Loucy (cell line): ENCODE measurements around the gene ATG2A.

Experiments used
- H2AFZ ChIP-seq: fragments of 200-600 bp; sonication (generic); 2 replicates; pipeline ENCODE4 v1.6.0; 2016; ENCODE audit warnings: antibody characterized with exemption, mild to moderate bottlenecking, low read length, moderate library complexity
- H3F3A ChIP-seq: fragments of 200-600 bp; 2 replicates; pipeline ENCODE4 v1.6.0; 2016; ENCODE audit warnings: antibody characterized with exemption, low read depth, mild to moderate bottlenecking
- H3K27me3 ChIP-seq: fragments of 200-600 bp; sonication (generic); 2 replicates; pipeline ENCODE4 v1.6.1; 2014; ENCODE audit warnings: low read length, mild to moderate bottlenecking; ENCODE audit not compliant: insufficient read depth, poor library complexity, severe bottlenecking
- H3K36me3 ChIP-seq: fragments of 200-600 bp; sonication (generic); 2 replicates; pipeline ENCODE4 v1.6.1; 2016; ENCODE audit warnings: low read length; ENCODE audit not compliant: insufficient read depth
- H3K4me1 ChIP-seq: fragments of 200-600 bp; sonication (generic); 2 replicates; pipeline ENCODE4 v1.5.1; 2014; ENCODE audit warnings: low read length, mild to moderate bottlenecking; ENCODE audit not compliant: insufficient read depth, poor library complexity, severe bottlenecking
- H3K4me2 ChIP-seq: fragments of 200-600 bp; sonication (generic); 2 replicates; pipeline ENCODE4 v1.6.0; 2014; ENCODE audit warnings: antibody characterized with exemption, low read length, low read depth, mild to moderate bottlenecking; ENCODE audit not compliant: poor library complexity, severe bottlenecking
- H3K4me3 ChIP-seq: fragments of 200-600 bp; sonication (generic); 2 replicates; pipeline ENCODE4 v1.5.1; 2014; ENCODE audit warnings: low read length, mild to moderate bottlenecking, mixed read lengths; ENCODE audit not compliant: poor library complexity, severe bottlenecking
- H3K79me2 ChIP-seq: fragments of 200-600 bp; sonication (generic); 2 replicates; pipeline ENCODE4 v1.6.1; 2014; ENCODE audit warnings: low read length; ENCODE audit not compliant: insufficient read depth
- H3K9ac ChIP-seq: fragments of 200-600 bp; sonication (generic); 2 replicates; pipeline ENCODE4 v1.6.0; 2014; ENCODE audit warnings: mild to moderate bottlenecking, low read depth, low read length, moderate library complexity; ENCODE audit not compliant: poor library complexity, severe bottlenecking
- H3K9me2 ChIP-seq: fragments of 200-600 bp; sonication (generic); replicated peaks from 2 replicates; pipeline ENCODE4 v1.6.1; 2016; ENCODE audit warnings: low read depth, low read length, mixed read lengths
- H3K9me3 ChIP-seq: fragments of 200-600 bp; sonication (generic); 2 replicates; pipeline ENCODE4 v1.6.1; 2014; ENCODE audit warnings: mild to moderate bottlenecking, antibody characterized with exemption, low read length, low read depth; ENCODE audit not compliant: insufficient read depth
- H4K20me1 ChIP-seq: fragments of 200-600 bp; sonication (generic); 2 replicates; pipeline ENCODE4 v1.6.0; 2014; ENCODE audit warnings: antibody characterized with exemption, low read length, mild to moderate bottlenecking; ENCODE audit not compliant: insufficient read depth, poor library complexity, severe bottlenecking
- CTCF ChIP-seq: fragments of 200-600 bp; sonication (generic); conservative IDR thresholded peaks from 2 replicates; pipeline ENCODE4 v1.5.1; 2014; ENCODE audit warnings: mild to moderate bottlenecking, antibody characterized with exemption, low read length
- EZH2phosphoT487 ChIP-seq: fragments of 200-600 bp; IDR thresholded peaks from 2 replicates; pipeline ENCODE4 v1.6.1; 2018; ENCODE audit warnings: antibody characterized with exemption, mild to moderate bottlenecking, moderate library complexity, borderline replicate concordance

The ATG2A gene

GRCh38 chr11:64934682-64935358, 17.8 kb upstream of the ATG2A start:
- Histone ChIP-seq H3K79me2 (no peaks in the 10 kb centered on the region), H3K4me3 (no peak overlapping the region), H3K9ac (no peak overlapping the region), H3K4me2 (no peak overlapping the region), H3K4me1 (no peaks in the 10 kb centered on the region), H4K20me1 (no peaks in the 10 kb centered on the region), H3K36me3 (no peaks in the 10 kb centered on the region), H3K9me3 (no peaks in the 10 kb centered on the region), H3K9me2 (no peaks in the 10 kb centered on the region), H3F3A (no peaks in the 10 kb centered on the region), H2AFZ (no peak overlapping the region), H3K27me3 (no peaks in the 10 kb centered on the region)
- TF ChIP-seq EZH2phosphoT487 (no peak), CTCF (no peak)

- no peak overlapping the region for H3K4me2 ChIP-seq
These were observed 17.1 kb upstream of the ATG2A start for GRCh38 chr11:64933935-64934681.

GRCh38 chr11:64933213-64933934, 16.4 kb upstream of the ATG2A start:
- no peaks in the 10 kb centered on the region for H4K20me1 ChIP-seq
- H3K9me2 ChIP-seq, result no peaks in the 10 kb centered on the region
- no peak for TF ChIP-seq CTCF
- no peak for TF ChIP-seq EZH2phosphoT487
- H3K79me2 ChIP-seq, result no peaks in the 10 kb centered on the region
- H3K9me3 ChIP-seq, result no peaks in the 10 kb centered on the region
- no peaks in the 10 kb centered on the region for H3K36me3 ChIP-seq
- no peak overlapping the region for H3K9ac ChIP-seq
- H3K27me3 ChIP-seq, result no peaks in the 10 kb centered on the region
- no peak overlapping the region for H2AFZ ChIP-seq
- H3F3A ChIP-seq, result no peaks in the 10 kb centered on the region
- H3K4me1 ChIP-seq, result no peaks in the 10 kb centered on the region
- no peak overlapping the region for H3K4me2 ChIP-seq
- no peak overlapping the region for H3K4me3 ChIP-seq

More at GRCh38 chr11:64933935-64934681, 17.1 kb upstream of the ATG2A start:
- Histone ChIP-seq H3K9me2 (no peaks in the 10 kb centered on the region), H3K4me3 (no peak overlapping the region), H3K4me1 (no peaks in the 10 kb centered on the region), H3K9me3 (no peaks in the 10 kb centered on the region), H3K27me3 (no peaks in the 10 kb centered on the region), H2AFZ (no peak overlapping the region), H3K36me3 (no peaks in the 10 kb centered on the region), H3F3A (no peaks in the 10 kb centered on the region), H3K9ac (no peak overlapping the region), H4K20me1 (no peaks in the 10 kb centered on the region), H3K79me2 (no peaks in the 10 kb centered on the region)
- TF ChIP-seq EZH2phosphoT487 (no peak), CTCF (no peak)
